HPDE6-E6E7 (cell line): ENCODE results near the gene CMTM6.
"Not testable (repeated sequence)": the region's sequence is repeated elsewhere in the genome, so short reads cannot be mapped to it uniquely, and the experiment has no call there.

Source experiments
- DNase-seq: peaks from one replicate; pipeline ENCODE4 v3.0.0; 2011; ENCODE audit warnings: missing footprints; ENCODE audit errors: extremely low spot score

Gene CMTM6

DNA sequence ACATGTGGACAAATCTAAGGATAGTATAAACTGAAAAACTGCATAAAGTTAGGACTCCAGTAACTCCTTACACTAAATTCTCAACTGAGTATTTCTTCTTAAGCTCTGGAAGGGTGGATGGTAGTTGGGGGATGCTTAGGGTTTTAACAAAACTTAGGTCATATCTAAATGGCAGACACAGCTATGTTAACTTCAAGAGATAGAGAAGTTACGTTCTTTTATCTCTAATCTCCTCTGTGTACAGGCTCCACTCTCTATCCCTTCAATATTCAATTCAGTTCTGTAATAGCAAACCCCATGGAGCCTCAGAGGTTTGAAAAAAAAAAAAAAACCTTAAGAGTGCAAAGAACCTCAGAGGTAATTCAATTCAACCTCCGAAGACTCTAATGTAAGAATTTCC lies 3.1 kb downstream of the CMTM6 start:
- no peak for DNase-seq

- DNase-seq = no peak
Observed at GRCh38 chr3:32498992-32499391, 3.7 kb downstream of the CMTM6 start.

DNA sequence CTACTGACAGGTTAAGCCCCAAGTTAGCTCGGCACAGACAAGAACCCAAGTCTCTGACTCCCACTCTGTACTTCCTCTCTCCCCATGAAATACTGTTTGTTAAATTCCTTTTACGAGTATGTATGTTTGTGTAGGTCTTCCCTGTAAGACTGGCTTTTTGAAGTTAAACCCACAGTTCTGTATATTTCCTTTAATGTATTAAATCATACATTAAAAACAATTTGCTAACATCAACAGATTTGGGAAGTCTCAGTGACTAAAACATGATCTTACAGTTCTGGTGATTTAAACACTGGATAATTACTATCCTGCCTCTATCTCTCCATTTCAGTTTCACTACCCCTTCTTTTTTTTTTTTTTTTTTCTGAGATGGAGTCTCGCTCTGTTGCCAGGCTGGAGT lies 4.4 kb downstream of the CMTM6 start:
- DNase-seq = no peak

DNA sequence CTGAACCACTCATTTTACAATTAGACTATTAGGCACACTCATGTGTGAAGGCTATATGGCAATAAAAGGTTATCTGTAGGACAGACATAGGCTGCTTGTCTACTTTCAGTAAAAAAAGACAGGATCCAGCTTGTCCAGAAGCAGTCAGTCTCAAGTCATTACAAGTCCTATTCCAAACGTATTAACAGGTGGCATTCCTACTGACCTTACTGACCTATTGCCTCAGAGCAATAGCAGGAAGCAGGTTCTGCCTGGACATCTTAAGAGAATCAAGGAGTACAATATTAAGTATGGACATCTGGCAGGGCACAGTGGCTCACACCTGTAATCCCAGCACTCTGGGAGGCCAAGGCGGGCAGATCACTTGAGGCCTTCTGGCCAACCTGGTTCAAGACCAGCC lies 7.0 kb downstream of the CMTM6 start:
- DNase-seq = peak; percentile 27

GRCh38 chr3:32495085-32495484 lies 7.6 kb downstream of the CMTM6 start:
- no peak for DNase-seq

- no peak for DNase-seq
Observed at GRCh38 chr3:32493437-32494414, 8.9 kb downstream of the CMTM6 start.

- DNase-seq = no peak
Observed at GRCh38 chr3:32492684-32493436, 9.8 kb downstream of the CMTM6 start.

- DNase-seq = no peak
Observed at GRCh38 chr3:32488474-32489008, 14.1 kb downstream of the CMTM6 start.

DNA sequence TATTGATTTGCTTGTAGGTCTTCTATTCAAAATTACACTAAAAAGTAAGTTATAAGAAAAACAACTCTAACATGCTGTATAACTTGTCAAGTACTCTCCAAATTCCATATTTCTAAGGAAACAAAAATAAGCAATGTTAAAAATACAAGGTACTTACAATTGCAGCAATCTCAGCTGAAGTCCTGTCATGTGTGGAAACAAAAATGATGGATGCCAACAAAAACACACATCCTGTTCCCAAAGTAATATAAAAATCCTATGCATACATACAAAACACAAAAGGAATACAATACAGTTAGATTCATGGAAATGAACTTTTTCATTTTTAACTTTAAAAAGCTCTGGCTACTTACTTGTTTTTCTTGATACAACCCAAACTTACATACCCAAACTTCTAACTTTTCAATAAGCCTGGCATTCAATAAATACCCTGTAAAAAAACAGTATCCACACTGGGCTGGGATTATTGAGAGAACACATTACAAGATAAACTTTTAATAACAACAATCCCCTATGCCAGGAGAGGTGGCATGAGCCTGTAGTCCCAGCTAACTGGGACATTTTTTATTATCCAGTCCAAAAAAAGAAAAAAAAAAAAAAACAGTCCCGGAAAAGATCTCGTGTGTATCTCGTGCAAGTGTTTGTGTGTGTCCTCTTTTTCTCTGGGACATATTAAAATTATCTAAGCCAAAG lies 14.7 kb downstream of the CMTM6 start:
- DNase-seq = no peak

- no peak for DNase-seq
Observed at GRCh38 chr3:32484436-32484835, 18.2 kb downstream of the CMTM6 start.

DNA sequence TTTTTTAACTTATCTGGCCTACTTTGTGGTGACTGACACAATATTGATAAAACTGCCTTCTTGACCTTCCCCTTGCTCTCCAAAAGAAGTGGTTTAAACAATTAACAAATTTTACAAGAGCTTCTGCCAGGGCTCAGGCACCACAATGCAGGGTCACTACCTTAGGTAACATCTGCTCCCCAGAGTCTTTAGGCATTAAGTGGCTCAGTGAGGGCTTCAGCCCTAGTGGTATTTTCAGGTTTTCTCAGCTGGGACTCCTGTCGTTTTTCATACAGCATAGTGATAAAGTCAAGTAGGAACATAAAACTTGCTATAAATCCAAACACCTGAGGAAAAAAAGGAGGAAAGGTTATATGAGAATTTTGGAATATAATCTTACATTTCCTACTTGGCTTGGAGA lies 18.9 kb downstream of the CMTM6 start:
- DNase-seq = no peak

- no peak for DNase-seq
Observed at GRCh38 chr3:32482693-32483092, 20.0 kb downstream of the CMTM6 start.

DNA sequence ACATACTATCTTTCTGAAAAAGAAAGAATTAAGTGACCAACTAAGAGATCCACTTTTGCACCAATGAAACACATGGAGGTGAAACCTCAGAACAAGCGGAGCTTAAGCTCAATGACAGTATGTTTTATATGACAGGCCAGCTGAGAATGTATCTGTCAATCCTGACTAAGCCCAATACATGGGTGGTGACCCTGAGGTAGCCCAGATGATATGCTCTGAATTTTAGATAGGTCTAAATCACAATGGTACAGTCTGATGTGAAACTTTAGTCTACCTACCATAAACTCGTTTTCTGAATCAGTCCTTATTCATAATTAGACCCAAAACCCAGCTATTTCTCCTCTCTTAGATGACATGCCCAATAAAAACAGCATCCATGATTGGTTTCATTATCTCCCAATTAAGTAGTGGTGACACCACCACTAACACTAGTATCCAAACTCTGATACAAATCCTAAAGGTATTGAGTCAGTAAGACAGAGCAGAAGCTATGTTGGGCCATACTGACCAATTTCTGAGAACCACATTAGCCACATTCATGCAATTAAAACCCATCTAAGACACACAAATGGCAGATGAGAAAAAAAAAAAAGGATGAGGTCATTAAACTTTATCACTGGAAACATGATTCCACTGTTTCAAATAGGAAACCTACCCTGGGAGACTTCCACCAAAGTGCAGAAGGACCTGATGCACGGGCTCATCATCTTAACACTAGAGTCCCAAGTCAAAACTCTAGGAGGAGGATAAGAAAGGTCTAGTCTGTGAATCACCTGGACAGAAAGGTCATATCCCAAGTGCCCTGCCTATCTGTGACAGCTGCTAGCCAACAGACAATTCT lies 20.6 kb downstream of the CMTM6 start:
- no peak for DNase-seq

DNA sequence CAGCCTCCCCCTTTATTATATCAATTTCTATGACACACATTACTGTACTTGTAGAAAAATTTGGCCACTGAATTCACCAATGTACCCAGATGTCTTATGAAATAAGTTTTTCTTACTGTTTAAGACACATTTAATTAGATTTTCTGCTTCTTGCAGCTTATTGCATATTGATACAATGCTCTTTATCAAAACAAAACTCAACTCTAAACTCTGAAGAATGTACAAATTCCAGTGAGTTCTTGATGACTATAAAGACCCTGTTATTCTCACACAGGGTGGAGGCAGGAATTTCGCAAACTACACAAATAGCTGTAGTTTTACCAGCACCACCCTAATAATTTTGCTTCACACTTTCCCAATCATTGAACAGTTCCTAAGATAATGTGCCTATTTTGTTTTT lies 22.0 kb downstream of the CMTM6 start:
- no peak for DNase-seq

GRCh38 chr3:32474201-32474600 lies 28.5 kb downstream of the CMTM6 start:
- no peak for DNase-seq

GRCh38 chr3:32472151-32472550 lies 30.5 kb downstream of the CMTM6 start:
- not testable (repeated sequence) for DNase-seq

GRCh38 chr3:32471246-32471645 lies 31.4 kb downstream of the CMTM6 start:
- no peak for DNase-seq

DNA sequence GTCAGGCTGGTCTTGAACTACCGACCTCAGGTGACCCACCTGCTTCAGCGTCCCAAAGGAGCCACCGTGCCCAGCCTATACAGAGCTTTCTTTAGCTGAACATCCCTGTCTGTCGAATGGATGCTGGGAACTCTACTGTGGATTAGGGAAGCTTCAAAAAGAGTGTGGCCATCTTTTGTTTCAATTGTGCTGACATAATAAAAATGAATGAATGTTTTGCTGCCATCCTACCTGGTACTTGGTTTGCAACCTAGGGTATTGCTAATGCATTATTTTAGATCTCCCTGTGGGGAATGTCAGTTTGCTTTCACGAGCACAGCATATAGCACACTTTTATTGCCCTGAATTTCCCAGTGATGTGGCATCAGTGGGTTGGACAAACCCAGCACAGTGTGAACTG lies 32.3 kb downstream of the CMTM6 start:
- no peak for DNase-seq

- DNase-seq = no peak
Observed at GRCh38 chr3:32469151-32469874, 33.3 kb downstream of the CMTM6 start.

- DNase-seq = peak; percentile 37
Observed at GRCh38 chr3:32467333-32468070, 35.1 kb downstream of the CMTM6 start.
